HCT116 (cell line): ENCODE results near the gene PAH. TPM values are rescaled to one million over a fixed set of nuclear protein-coding genes. Genes with fewer than 3 reads are reported as not detected.

Experiments used
- ATAC-seq: fragments of 200-7000 bp; cut with Tn5 transposase; 2 replicates; pipeline ENCODE4 v1.9.1; 2020; ENCODE audit warnings: mild to moderate bottlenecking, moderate library complexity
- BruUV-seq: library from RNA; stranded (reverse); fragments of 400-500 nt; replicated peaks from 2 replicates; lab custom pipeline; 2021; lab: Mats Ljungman, UMichigan
- CTCF ChIA-PET: fragments of 300-600 bp; sonication (Branson Sonifier 250); formaldehyde crosslinking; loops from one replicate; lab custom pipeline; 2021; ENCODE audit warnings: antibody characterized with exemption; lab: Charles Lee
- POLR2A ChIA-PET: fragments of 300-600, 350-600 bp; sonication (Branson Sonifier 250); formaldehyde crosslinking; loops from one replicate; lab custom pipeline; 2021; ENCODE audit warnings: antibody characterized with exemption; lab: Charles Lee
- RAD21 ChIA-PET, 2 experiments: fragments of 300-600 bp; sonication (Branson Sonifier 250); formaldehyde crosslinking; loops; one replicate each; lab custom pipeline; 2023; ENCODE audit warnings: low total read pairs in 2 of 2; ENCODE audit not compliant: uncharacterized antibody in 2 of 2, unreplicated experiment in 2 of 2, low non-redundant PET in 1 of 2; lab: Charles Lee
- DNase-seq: peaks from one replicate; pipeline ENCODE4 v3.0.0-alpha.2; 2010; ENCODE audit warnings: low read depth, low spot score
- H2AFZ ChIP-seq: fragments of 200-600 bp; shearing (Covaris generic), sonication (generic); 2 replicates; pipeline ENCODE4 v1.6.1; 2017; ENCODE audit warnings: low read depth, mixed run types, mixed read lengths, antibody characterized with exemption, low read length; ENCODE audit not compliant: poor library complexity, severe bottlenecking
- H3K27ac ChIP-seq: 2 replicates; pipeline ENCODE4 v1.5.1; 2012; ENCODE audit warnings: low read depth, low read length
- H3K27me3 ChIP-seq: fragments of 200-600 bp; sonication (generic); 2 replicates; pipeline ENCODE4 v1.6.1; 2016; ENCODE audit warnings: mixed run types, low read length, mixed read lengths; ENCODE audit not compliant: insufficient read depth
- H3K36me3 ChIP-seq, 2 experiments: fragments of 200-500 bp in 1 of 2; fragments of 200-600 bp in 1 of 2; sonication (Bioruptor generic) in 1 of 2; sonication (generic) in 1 of 2; 2 replicates each; pipeline versions ENCODE4 v1.5.1 to v1.6.1; 2014 to 2016; ENCODE audit warnings: low read length in 2 of 2, inconsistent platforms in 1 of 2, mixed read lengths in 1 of 2, mixed run types in 1 of 2; ENCODE audit not compliant: insufficient read depth in 2 of 2, control insufficient read depth in 1 of 2
- H3K4me1 ChIP-seq, 2 experiments: fragments of 200-600 bp in 1 of 2; sonication (generic) in 1 of 2; 2 replicates each; pipeline versions ENCODE4 v1.5.1 to v1.6.1; 2012 to 2017; ENCODE audit warnings: low read length in 2 of 2, inconsistent platforms in 1 of 2, mild to moderate bottlenecking in 1 of 2, mixed read lengths in 1 of 2, mixed run types in 1 of 2, moderate library complexity in 1 of 2; ENCODE audit not compliant: insufficient read depth in 2 of 2, control insufficient read depth in 1 of 2
- H3K4me2 ChIP-seq: fragments of 200-600 bp; sonication (generic); 2 replicates; pipeline ENCODE4 v1.6.1; 2017; ENCODE audit warnings: mixed run types, low read length, mixed read lengths
- H3K4me3 ChIP-seq, 2 experiments: fragments of 200-600 bp in 1 of 2; sonication (generic) in 1 of 2; replicated peaks in 1 of 2; 2 replicates each; pipeline ENCODE4 v1.5.1; 2011 to 2016; ENCODE audit warnings: low read length in 2 of 2, control low read depth in 1 of 2, low read depth in 1 of 2, mild to moderate bottlenecking in 1 of 2, mixed read lengths in 1 of 2, mixed run types in 1 of 2
- H3K79me2 ChIP-seq: fragments of 200-600 bp; sonication (generic); 2 replicates; pipeline ENCODE4 v1.6.1; 2017; ENCODE audit warnings: mild to moderate bottlenecking, mixed run types, low read length, moderate library complexity, mixed read lengths; ENCODE audit not compliant: insufficient read depth
- H3K9ac ChIP-seq: fragments of 200-600 bp; sonication (generic); 2 replicates; pipeline ENCODE4 v1.6.1; 2016; ENCODE audit warnings: low read length, mixed read lengths
- H3K9me2 ChIP-seq: fragments of 200-600 bp; sonication (generic), shearing (Covaris generic); 2 replicates; pipeline ENCODE4 v1.6.1; 2017; ENCODE audit warnings: mixed run types, mild to moderate bottlenecking, moderate library complexity; ENCODE audit not compliant: insufficient read depth
- H3K9me3 ChIP-seq, 2 experiments: fragments of 200-500 bp in 1 of 2; fragments of 200-600 bp in 1 of 2; sonication (Bioruptor generic) in 1 of 2; sonication (generic) in 1 of 2; 2 replicates each; pipeline ENCODE4 v1.6.1; 2014 to 2017; ENCODE audit warnings: low read length in 2 of 2, mixed read lengths in 2 of 2, inconsistent platforms in 1 of 2, low read depth in 1 of 2, mild to moderate bottlenecking in 1 of 2, mixed run types in 1 of 2, moderate library complexity in 1 of 2; ENCODE audit not compliant: control insufficient read depth in 1 of 2, insufficient read depth in 1 of 2
- H4K20me1 ChIP-seq: fragments of 200-600 bp; sonication (generic), shearing (Covaris generic); 2 replicates; pipeline ENCODE4 v1.6.1; 2017; ENCODE audit warnings: mixed run types, mild to moderate bottlenecking, moderate library complexity; ENCODE audit not compliant: insufficient read depth
- EGR1 ChIP-seq: IDR thresholded peaks from 2 replicates; pipeline ENCODE4 v1.6.1; 2012; ENCODE audit warnings: low read depth
- RAD21 ChIP-seq: IDR thresholded peaks from 2 replicates; pipeline ENCODE4 v1.6.1; 2012; ENCODE audit warnings: low read depth, mild to moderate bottlenecking
- intact Hi-C: fragments of 100-400 bp; cut with micrococcal nuclease; formaldehyde crosslinking; loops from 2 replicates; pipeline ENCODE4 v1.10.0; 2022
- total RNA-seq: library from RNA; stranded (reverse); gene quantifications from one replicate; pipeline ENCODE4 v1.2.1, GENCODE V29; 2021; ENCODE audit not compliant: unreplicated experiment
- TF ChIP-seq, protein P1 (sequence below): IDR thresholded peaks from 2 replicates; pipeline ENCODE4 v1.6.1; 2011; ENCODE audit warnings: mild to moderate bottlenecking, low read length, moderate library complexity; ENCODE audit not compliant: insufficient replicate concordance; ENCODE audit errors: extremely low read depth
- TF ChIP-seq, protein P2 (sequence below), 3 experiments: fragments of 200-600 bp in 1 of 3; sonication (generic) in 1 of 3; IDR thresholded peaks in 2 of 3; conservative IDR thresholded peaks in 1 of 3; 2 replicates each; pipeline ENCODE4 v1.5.1; 2012 to 2017; ENCODE audit warnings: low read depth in 2 of 3, low read length in 2 of 3, antibody characterized with exemption in 1 of 3, borderline replicate concordance in 1 of 3, control low read depth in 1 of 3, mild to moderate bottlenecking in 1 of 3, mixed read lengths in 1 of 3, mixed run types in 1 of 3, moderate library complexity in 1 of 3; ENCODE audit not compliant: insufficient read depth in 1 of 3

The PAH gene
- total RNA-seq, 1 experiment from 2014 or later = 2.8 TPM

DNA sequence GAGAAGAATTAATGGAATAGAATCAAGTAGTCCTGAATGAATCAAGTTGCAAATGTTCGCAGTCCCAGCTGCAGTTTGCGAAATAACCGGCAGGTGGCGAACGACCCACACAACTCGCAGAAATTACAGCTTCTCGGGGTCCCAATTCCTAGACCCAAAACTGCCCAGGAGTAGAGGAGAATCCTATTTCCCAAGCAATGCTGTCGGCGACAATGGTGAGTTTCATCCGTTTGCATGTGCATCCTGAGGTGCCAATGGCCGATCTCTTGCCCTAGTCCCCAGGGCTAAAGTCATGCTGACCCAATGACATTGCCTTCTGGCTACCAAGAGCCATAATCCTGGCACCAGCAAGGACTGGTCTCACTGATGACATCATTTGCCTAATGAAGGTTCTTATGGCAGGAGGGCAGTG lies 31.9 kb upstream of the PAH start:
- CTCF ChIA-PET = interaction anchor here (0.8 to 1.8 kb wide), 7 partner anchors 560 to 684 kb away, joined by 3 to 19 read pairs (median 4); no protein-coding TSS in a partner anchor
- no TSS peak for BruUV-seq
- Histone ChIP-seq H3K4me2 (no peak overlapping the region), H3K4me3 (no peak overlapping the region), H3K27ac (no peak overlapping the region), H3K9ac (no peak overlapping the region), H4K20me1 (no peaks in the 10 kb centered on the region), H3K9me2 (no peaks in the 10 kb centered on the region), H3K79me2 (no peaks in the 10 kb centered on the region), H3K4me1 (no peaks in the 10 kb centered on the region), H3K9me3 (no peaks in the 10 kb centered on the region), H2AFZ (no peak overlapping the region), H3K27me3 (peaks cover 26% of the 10 kb centered on the region), H3K36me3 (no peaks in the 10 kb centered on the region)
- DNase-seq = peak; percentile 23
- peak; percentile 59; the same call in 1 of the 2 replicates for ATAC-seq
- RAD21 ChIA-PET = interaction anchor here in 1 of 2 experiments (1.3 kb wide), 1 partner anchor 599 kb away, joined by 4 read pairs; no protein-coding TSS in a partner anchor
- POLR2A ChIA-PET = no interaction called here
- intact Hi-C loops = loop anchor here (1.0 to 5.0 kb wide), 3 partner anchors 553 to 683 kb away; no protein-coding TSS in a partner anchor
- TF ChIP-seq RAD21 (peak; percentile 77), EGR1 (no peak)
- TF ChIP-seq, protein P1, sequence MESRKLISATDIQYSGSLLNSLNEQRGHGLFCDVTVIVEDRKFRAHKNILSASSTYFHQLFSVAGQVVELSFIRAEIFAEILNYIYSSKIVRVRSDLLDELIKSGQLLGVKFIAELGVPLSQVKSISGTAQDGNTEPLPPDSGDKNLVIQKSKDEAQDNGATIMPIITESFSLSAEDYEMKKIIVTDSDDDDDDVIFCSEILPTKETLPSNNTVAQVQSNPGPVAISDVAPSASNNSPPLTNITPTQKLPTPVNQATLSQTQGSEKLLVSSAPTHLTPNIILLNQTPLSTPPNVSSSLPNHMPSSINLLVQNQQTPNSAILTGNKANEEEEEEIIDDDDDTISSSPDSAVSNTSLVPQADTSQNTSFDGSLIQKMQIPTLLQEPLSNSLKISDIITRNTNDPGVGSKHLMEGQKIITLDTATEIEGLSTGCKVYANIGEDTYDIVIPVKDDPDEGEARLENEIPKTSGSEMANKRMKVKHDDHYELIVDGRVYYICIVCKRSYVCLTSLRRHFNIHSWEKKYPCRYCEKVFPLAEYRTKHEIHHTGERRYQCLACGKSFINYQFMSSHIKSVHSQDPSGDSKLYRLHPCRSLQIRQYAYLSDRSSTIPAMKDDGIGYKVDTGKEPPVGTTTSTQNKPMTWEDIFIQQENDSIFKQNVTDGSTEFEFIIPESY = no peak
- TF ChIP-seq, protein P2, sequence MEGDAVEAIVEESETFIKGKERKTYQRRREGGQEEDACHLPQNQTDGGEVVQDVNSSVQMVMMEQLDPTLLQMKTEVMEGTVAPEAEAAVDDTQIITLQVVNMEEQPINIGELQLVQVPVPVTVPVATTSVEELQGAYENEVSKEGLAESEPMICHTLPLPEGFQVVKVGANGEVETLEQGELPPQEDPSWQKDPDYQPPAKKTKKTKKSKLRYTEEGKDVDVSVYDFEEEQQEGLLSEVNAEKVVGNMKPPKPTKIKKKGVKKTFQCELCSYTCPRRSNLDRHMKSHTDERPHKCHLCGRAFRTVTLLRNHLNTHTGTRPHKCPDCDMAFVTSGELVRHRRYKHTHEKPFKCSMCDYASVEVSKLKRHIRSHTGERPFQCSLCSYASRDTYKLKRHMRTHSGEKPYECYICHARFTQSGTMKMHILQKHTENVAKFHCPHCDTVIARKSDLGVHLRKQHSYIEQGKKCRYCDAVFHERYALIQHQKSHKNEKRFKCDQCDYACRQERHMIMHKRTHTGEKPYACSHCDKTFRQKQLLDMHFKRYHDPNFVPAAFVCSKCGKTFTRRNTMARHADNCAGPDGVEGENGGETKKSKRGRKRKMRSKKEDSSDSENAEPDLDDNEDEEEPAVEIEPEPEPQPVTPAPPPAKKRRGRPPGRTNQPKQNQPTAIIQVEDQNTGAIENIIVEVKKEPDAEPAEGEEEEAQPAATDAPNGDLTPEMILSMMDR (IDR thresholded peaks at IDR 0.05 in 2 of 3, conservative IDR thresholded peaks at IDR 0.05 in 1 of 3; ENCODE audit: borderline replicate concordance in 1 of 3, insufficient read depth in 1 of 3, low read depth in 2 of 3, low read length in 2 of 3) = peak; percentile 63 to 95 (median 84)
